Measurements from ENCODE around the gene C2orf42.
"Not testable (repeated sequence)": the region's sequence is repeated elsewhere in the genome, so short reads cannot be mapped to it uniquely, and the experiment has no call there.

The C2orf42 gene

DNA sequence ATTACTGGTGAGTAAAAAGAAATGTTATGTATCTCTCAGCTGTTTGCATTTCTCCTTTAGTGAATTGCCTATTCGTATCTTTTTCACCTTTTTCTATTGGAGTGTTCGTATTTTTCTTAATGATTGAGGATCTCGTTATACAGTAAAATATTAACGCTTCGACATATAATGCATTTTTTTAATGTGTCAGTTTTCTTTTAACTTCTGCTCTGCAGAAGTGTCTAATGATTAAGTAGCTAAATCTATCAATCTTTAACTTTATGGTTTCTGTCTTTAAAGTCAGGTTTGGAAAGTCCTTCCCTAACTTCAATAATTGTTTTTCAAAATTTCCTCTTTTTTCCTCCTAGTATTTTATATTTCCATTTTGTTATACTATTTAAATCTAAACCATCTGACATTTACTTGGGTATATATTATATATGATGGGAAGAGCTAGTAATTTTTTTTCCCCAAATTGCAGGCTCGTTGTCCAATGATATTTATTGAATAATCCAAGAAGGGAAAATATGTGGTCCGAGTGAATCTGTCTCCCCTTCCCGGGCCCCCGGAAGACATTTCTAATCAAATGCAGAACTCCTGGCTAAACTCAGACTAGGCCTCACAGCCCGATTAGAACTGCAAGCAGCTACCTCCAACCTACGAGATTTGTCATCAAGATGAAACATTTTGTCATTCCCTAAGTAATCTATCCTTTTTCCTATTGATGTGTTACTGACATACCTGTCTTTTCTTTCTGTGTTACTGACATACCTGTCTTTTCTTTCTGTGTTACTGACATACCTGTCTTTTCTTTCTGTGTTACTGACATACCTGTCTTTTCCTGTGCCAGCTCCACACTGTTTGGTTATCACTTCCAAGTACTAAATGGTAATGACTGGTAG is 86.3 kb downstream of the C2orf42 start:
- no peak for DNase-seq (ENCODE audit: low read depth in 3 of 3, low spot score in 1 of 3)

DNA sequence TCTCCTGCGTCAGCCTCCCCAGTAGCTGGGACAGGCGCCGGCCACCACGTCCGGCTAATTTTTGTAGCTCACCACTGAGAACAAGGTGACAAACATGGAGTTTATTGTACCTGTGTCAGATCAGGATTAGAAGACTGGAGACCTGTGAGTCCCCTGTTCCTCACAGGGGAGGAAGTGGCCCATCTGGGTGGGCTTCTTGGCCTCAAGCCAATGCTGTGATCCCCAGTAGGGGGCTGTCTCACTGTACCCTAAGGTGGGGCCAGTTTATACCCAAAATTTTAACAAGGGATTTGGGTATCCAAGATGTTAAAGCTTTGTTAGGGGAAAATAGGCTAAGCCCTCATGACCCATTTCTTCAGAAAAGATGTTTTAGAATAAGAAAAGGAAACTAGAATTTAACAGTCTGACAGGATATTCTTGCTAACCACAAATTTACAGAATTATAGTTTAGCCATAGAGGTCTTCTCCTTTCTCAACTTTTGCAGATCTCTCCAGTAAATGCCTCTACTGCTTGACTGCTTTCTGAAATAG is 87.2 kb downstream of the C2orf42 start:
- DNase-seq (ENCODE audit: low read depth in 3 of 3, low spot score in 1 of 3) = no peak

DNA sequence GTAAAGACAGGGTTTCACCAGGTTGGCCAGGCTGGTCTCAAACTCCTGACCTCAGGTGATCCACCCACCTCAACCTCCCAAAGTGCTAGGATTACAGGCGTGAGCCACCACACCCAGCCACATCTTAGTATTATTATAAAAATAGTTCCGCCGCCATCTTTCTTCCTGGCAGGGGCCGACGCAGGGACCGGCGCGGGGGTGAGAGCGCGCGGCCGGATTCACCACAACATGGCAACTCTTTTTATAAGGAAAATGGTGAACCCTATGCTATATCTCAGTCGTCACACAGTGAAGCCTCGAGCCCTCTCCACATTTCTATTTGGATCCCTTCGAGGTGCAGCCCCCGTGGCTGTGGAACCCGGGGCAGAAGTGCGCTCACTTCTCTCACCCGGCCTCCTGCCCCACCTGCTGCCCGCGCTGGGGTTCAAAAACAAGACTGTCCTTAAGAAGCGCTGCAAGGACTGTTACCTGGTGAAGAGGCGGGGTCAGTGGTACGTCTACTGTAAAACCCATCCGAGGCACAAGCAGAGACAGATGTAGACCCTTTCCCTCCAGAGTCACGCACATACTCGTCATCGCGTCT is 88.4 kb downstream of the C2orf42 start:
- DNase-seq (ENCODE audit: low read depth in 3 of 3, low spot score in 1 of 3) = not testable (repeated sequence)

DNA sequence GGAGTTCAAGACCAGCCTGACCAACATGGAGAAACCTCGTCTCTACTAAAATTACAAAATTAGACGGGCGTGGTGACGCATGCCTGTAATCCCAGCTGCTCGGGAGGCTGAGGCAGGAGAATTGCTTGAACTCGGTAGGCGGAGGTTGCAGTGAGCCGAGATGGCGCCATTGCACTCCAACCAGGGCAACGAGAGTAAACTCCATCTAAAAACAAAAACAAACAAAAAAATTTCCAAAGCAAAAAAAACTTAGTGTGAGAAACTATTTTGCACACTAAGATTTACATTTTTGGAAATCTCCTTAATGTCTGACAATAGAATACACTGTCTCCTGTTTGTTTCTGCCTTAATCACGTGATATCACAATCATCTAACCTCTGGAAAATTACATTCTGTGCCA is 89.1 kb downstream of the C2orf42 start:
- not testable (repeated sequence) for DNase-seq (ENCODE audit: low read depth in 3 of 3, low spot score in 1 of 3)

DNA sequence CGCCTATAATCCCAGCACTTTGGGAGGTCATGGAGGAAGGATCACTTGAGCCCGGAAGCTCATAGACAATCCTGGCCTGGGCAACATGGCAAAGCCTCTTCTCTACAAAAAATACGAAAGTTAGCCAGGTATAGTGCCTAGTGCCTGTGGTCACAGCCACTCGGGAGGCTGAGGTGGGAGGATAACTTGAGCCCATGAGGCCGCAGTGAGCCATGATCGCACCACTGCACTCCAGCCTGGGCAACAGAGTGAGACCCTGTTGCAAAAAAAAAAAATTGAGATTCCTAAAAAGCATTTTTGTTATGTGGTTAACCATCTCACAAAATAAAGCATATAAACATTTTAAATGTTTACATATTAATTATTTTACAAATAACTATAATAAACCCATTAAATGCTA is 89.6 kb downstream of the C2orf42 start:
- DNase-seq (ENCODE audit: low read depth in 3 of 3, low spot score in 1 of 3) = no peak

Data from stimulated activated CD4-positive, alpha-beta T cell treated with anti-CD3 and anti-CD28 coated beads, TNF-alpha, amount 100 ng/mL, for 1 hour (primary cell).